IMR-90 (cell line): Measurements from ENCODE around the gene TRIO. TPM values are rescaled to one million over a fixed set of nuclear protein-coding genes. Genes with fewer than 3 reads are reported as not detected.

Experiments
- ATAC-seq: fragments of 200-7000 bp; cut with Tn5 transposase; 2 replicates; pipeline ENCODE4 v1.9.1; 2020; ENCODE audit warnings: low read depth, mild to moderate bottlenecking, moderate library complexity
- BruUV-seq: library from RNA; stranded (reverse); fragments of 400-500 nt; replicated peaks from 2 replicates; lab custom pipeline; 2021; lab: Mats Ljungman, UMichigan
- CTCF ChIA-PET: fragments of 300-600 bp; formaldehyde crosslinking; extraction: SDS; loops from one replicate; lab custom pipeline; 2021; ENCODE audit warnings: antibody characterized with exemption; lab: Yijun Ruan, JAX
- POLR2A ChIA-PET: fragments of 300-600 bp; sonication (Branson Sonifier 250); formaldehyde crosslinking; loops from one replicate; lab custom pipeline; 2022; ENCODE audit warnings: antibody characterized with exemption; ENCODE audit not compliant: unreplicated experiment; lab: Charles Lee
- DNase-seq: peaks from one replicate; pipeline ENCODE4 v3.0.0; 2013
- H2AFZ ChIP-seq: replicated peaks from 2 replicates; pipeline ENCODE3; 2013; ENCODE audit warnings: low read length, mild to moderate bottlenecking; ENCODE audit not compliant: poor library complexity
- H2AK5ac ChIP-seq: 2 replicates; pipeline ENCODE4 v1.6.1; 2013; ENCODE audit warnings: low read depth, low read length, inconsistent platforms
- H2AK9ac ChIP-seq: replicated peaks from 2 replicates; pipeline ENCODE3; 2013; ENCODE audit warnings: mild to moderate bottlenecking, low read depth, low read length, moderate library complexity; ENCODE audit not compliant: poor library complexity
- H2BK120ac ChIP-seq: 2 replicates; pipeline ENCODE4 v1.6.1; 2013; ENCODE audit warnings: low read depth, low read length, inconsistent platforms
- H2BK15ac ChIP-seq: 3 replicates; pipeline ENCODE4 v1.6.1; 2013; ENCODE audit warnings: low read depth, low read length, inconsistent platforms
- H2BK20ac ChIP-seq: 2 replicates; pipeline ENCODE4 v1.6.1; 2013; ENCODE audit warnings: low read depth, mild to moderate bottlenecking, inconsistent platforms, low read length, moderate library complexity
- H2BK5ac ChIP-seq: 2 replicates; pipeline ENCODE4 v1.6.1; 2013; ENCODE audit warnings: mild to moderate bottlenecking, low read depth, low read length, inconsistent platforms; ENCODE audit not compliant: poor library complexity, severe bottlenecking
- H3K14ac ChIP-seq: replicated peaks from 2 replicates; pipeline ENCODE4 v1.6.1; 2013; ENCODE audit warnings: low read depth, low read length, inconsistent platforms
- H3K18ac ChIP-seq: 2 replicates; pipeline ENCODE4 v1.6.1; 2013; ENCODE audit warnings: low read depth, low read length, control low read depth
- H3K23ac ChIP-seq: 2 replicates; pipeline ENCODE4 v1.6.1; 2013; ENCODE audit warnings: low read depth, low read length, inconsistent platforms
- H3K27ac ChIP-seq: 2 replicates; pipeline ENCODE4 v1.5.1; 2013; ENCODE audit warnings: mild to moderate bottlenecking, control low read depth, low read length; ENCODE audit not compliant: insufficient read depth
- H3K27me3 ChIP-seq: 2 replicates; pipeline ENCODE4 v1.6.1; 2013; ENCODE audit warnings: low read length; ENCODE audit not compliant: control insufficient read depth, insufficient read depth
- H3K36me3 ChIP-seq: 2 replicates; pipeline ENCODE4 v1.6.1; 2013; ENCODE audit warnings: low read length, mixed read lengths; ENCODE audit not compliant: control insufficient read depth, insufficient read depth
- H3K4ac ChIP-seq: 2 replicates; pipeline ENCODE4 v1.6.1; 2013; ENCODE audit warnings: low read depth, low read length, inconsistent platforms
- H3K4me1 ChIP-seq: 2 replicates; pipeline ENCODE4 v1.6.1; 2013; ENCODE audit warnings: low read length, mixed read lengths; ENCODE audit not compliant: control insufficient read depth, insufficient read depth
- H3K4me2 ChIP-seq: 2 replicates; pipeline ENCODE4 v1.6.1; 2013; ENCODE audit warnings: low read depth, mild to moderate bottlenecking, control low read depth, low read length, moderate library complexity
- H3K4me3 ChIP-seq: 2 replicates; pipeline ENCODE4 v1.5.1; 2013; ENCODE audit warnings: low read depth, mild to moderate bottlenecking, control low read depth, low read length, moderate library complexity; ENCODE audit not compliant: insufficient read depth
- H3K56ac ChIP-seq: 2 replicates; pipeline ENCODE4 v1.6.1; 2013; ENCODE audit warnings: low read length, inconsistent platforms; ENCODE audit not compliant: insufficient read depth; ENCODE audit errors: extremely low read depth
- H3K79me1 ChIP-seq, 2 experiments: 2 replicates each; pipeline ENCODE4 v1.6.1; 2013; ENCODE audit warnings: low read length in 2 of 2, inconsistent platforms in 1 of 2, low read depth in 1 of 2
- H3K9ac ChIP-seq: 2 replicates; pipeline ENCODE4 v1.6.1; 2013; ENCODE audit warnings: low read depth, low read length, control low read depth
- H3K9me1 ChIP-seq: 2 replicates; pipeline ENCODE4 v1.6.1; 2013; ENCODE audit warnings: low read length, inconsistent platforms; ENCODE audit not compliant: insufficient read depth
- H3K9me3 ChIP-seq: 2 replicates; pipeline ENCODE4 v1.6.1; 2013; ENCODE audit warnings: low read length; ENCODE audit not compliant: control insufficient read depth, insufficient read depth
- H4K20me1 ChIP-seq: 2 replicates; pipeline ENCODE4 v1.6.1; 2013; ENCODE audit warnings: low read length, inconsistent platforms; ENCODE audit not compliant: insufficient read depth
- H4K5ac ChIP-seq: 2 replicates; pipeline ENCODE4 v1.6.1; 2013; ENCODE audit warnings: mild to moderate bottlenecking, low read depth, low read length, control low read depth
- H4K8ac ChIP-seq, 2 experiments: 2 replicates each; pipeline ENCODE4 v1.6.1; 2013; ENCODE audit warnings: low read depth in 2 of 2, low read length in 2 of 2, control low read depth in 1 of 2, inconsistent platforms in 1 of 2
- H4K91ac ChIP-seq: 2 replicates; pipeline ENCODE4 v1.6.1; 2013; ENCODE audit warnings: low read depth, low read length, inconsistent platforms; ENCODE audit not compliant: insufficient read depth
- BHLHE40 ChIP-seq: fragments of 150-350 bp; IDR thresholded peaks from 2 replicates; pipeline ENCODE4 v1.6.1; 2016; ENCODE audit warnings: mild to moderate bottlenecking, low read depth, low read length
- WGBS, 2 experiments: methylation state at CpG; one replicate each; pipeline versions ENCODE4 v1.1.5 to v1.1.7; 2013; ENCODE audit warnings: missing lambda C conversion rate in 2 of 2; ENCODE audit not compliant: insufficient read length in 1 of 2; ENCODE audit errors: extremely low coverage in 2 of 2; 5-methylcytosine and 5-hydroxymethylcytosine counted together
- dilution Hi-C: fragments of 300-500 bp; cut with HindIII; formaldehyde crosslinking; loops from one replicate; pipeline ENCODE4 v1.14.3; 2018; ENCODE audit warnings: low sequenced_read_pairs; ENCODE audit not compliant: unreplicated experiment
- in situ Hi-C: fragments of 300-500 bp; cut with MboI; formaldehyde crosslinking; loops from 3 replicates; pipeline ENCODE4 v1.14.3; 2019; ENCODE audit warnings: low sequenced_read_pairs, inconsistent platforms, mixed read lengths
- intact Hi-C: fragments of 100-400 bp; cut with micrococcal nuclease; formaldehyde crosslinking; loops from 2 replicates; pipeline ENCODE4 v1.10.0; 2022
- polyA plus RNA-seq, 3 experiments: library from polyadenylated mRNA; depleted of rRNA; stranded (reverse); fragments of >200 nt; gene quantifications; 2 replicates each; pipeline ENCODE4 v1.2.3, GENCODE V29; 2012; ENCODE audit warnings: low replicate concordance in 1 of 3
- total RNA-seq: library from RNA; depleted of rRNA; stranded (reverse); fragments of >200 nt; gene quantifications from 2 replicates; pipeline ENCODE4 v1.2.3, GENCODE V29; 2012

The TRIO gene
- total and polyA plus RNA-seq, 2 of the 4 experiments (the other 2 are of a cell fraction): 206 to 522 TPM

DNA sequence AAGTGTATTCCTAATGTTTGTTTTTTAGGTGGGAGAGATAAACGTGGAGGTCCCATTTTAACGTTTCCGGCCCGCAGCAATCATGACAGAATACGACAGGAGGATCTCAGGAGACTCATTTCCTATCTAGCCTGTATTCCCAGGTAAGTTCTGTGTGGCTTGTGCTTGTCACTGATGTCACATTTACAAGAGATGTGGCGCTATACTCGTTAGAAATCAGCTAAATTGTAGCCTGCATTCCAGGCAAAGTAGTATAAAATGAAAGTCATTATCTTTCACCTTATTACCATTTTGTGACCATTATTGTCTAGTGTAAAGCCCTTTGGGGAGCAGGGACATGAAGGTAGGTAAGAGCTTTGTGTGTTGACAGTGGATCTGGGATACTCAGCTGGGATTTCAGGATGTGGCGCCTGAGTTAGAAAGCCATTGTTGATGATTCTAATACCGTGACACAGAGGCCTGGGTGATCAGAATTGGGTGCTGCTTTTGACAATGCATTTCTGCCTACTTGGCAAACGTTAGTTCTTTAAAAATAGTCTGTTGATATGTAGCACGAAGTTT is 137.2 kb downstream of the TRIO start:
- Histone ChIP-seq H2AK5ac (no peak overlapping the region), H3K4ac (no peak overlapping the region), H3K56ac (no peak overlapping the region), H3K23ac (peak overlapping the region; percentile 56; the same call in 1 of the 2 replicates), H4K5ac (no peak overlapping the region), H3K4me2 (no peak overlapping the region), H3K14ac (peak overlapping the region; percentile 41; the same call in 1 of the 2 replicates), H3K9ac (no peak overlapping the region), H3K27ac (no peak overlapping the region), H2AK9ac (no peak overlapping the region), H2AFZ (no peak overlapping the region), H3K36me3 (peaks cover 52% of the 10 kb centered on the region), H4K20me1 (peaks cover 89% of the 10 kb centered on the region), H2BK15ac (no peak overlapping the region), H3K9me3 (no peaks in the 10 kb centered on the region), H2BK5ac (peak overlapping the region; percentile 14), H3K27me3 (no peaks in the 10 kb centered on the region), H4K91ac (no peak overlapping the region), H2BK20ac (no peak overlapping the region), H3K18ac (no peak overlapping the region), H2BK120ac (no peak overlapping the region), H3K4me3 (no peak overlapping the region), H3K9me1 (peaks cover 44% of the 10 kb centered on the region), H4K8ac (0 out of 4 replicates have a peak overlapping the region, but pooled peaks of 1 of the 2 experiments have one; percentile 22), H3K79me1 (peaks cover 16 to 73% of the 10 kb centered on the region in 2 experiments), H3K4me1 (peaks cover 24% of the 10 kb centered on the region)
- in situ Hi-C loops: no loop called here
- no TSS peak for BruUV-seq
- POLR2A ChIA-PET: no interaction called here
- intact Hi-C loops: no loop called here
- ATAC-seq (no peak), DNase-seq (no peak)
- WGBS, 2 experiments: 94% methylated on average over 6 of the region's 11 CpGs; no CpG with 5 or more reads in 1 of the 2 experiments
- dilution Hi-C loops: no loop called here
- no peak for TF ChIP-seq BHLHE40
- CTCF ChIA-PET: no interaction called here
